Stimulated activated CD4-positive, alpha-beta T cell treated with anti-CD3 and anti-CD28 coated beads, Interleukin-12 subunit alpha, Interleukin-12 subunit beta, amount 100 ng/mL, for 24 hours (primary cell): ENCODE measurements around the gene ODF4.
"Not testable (repeated sequence)": the region's sequence is repeated elsewhere in the genome, so short reads cannot be mapped to it uniquely, and the experiment has no call there.

Experiments used
- DNase-seq, 2 experiments: peaks; one replicate each; pipeline ENCODE4 v3.0.0-alpha.2; 2020; ENCODE audit warnings: low read depth in 2 of 2

ODF4 gene

GRCh38 chr17:8368193-8368592 is 28.6 kb downstream of the ODF4 start:
- no peak for DNase-seq

GRCh38 chr17:8369944-8370343 is 30.3 kb downstream of the ODF4 start:
- no peak for DNase-seq

DNA sequence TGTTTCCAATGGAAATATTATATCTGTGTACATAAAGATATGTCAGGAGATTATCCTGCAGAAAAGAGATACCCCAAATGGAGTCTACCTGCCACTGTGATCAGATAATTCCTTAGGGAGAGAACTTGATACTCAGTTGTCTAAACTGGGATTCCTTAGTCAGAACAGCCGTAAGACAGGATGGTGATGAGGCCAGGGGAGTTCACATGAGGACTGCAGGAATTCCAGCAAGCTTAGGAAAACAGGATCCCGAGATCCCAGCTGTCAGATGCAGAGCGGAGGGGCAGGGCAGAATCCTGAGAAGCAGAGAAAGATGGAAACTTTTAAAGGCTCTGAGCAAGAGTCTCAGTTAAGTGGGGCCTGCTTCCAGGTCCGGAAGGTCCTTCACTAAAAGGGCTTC is 32.1 kb downstream of the ODF4 start:
- no peak for DNase-seq

GRCh38 chr17:8372422-8372821 is 32.8 kb downstream of the ODF4 start:
- DNase-seq, result no peak

- DNase-seq, result not testable (repeated sequence)
These were observed 34.2 kb downstream of the ODF4 start for GRCh38 chr17:8373856-8374255.

DNA sequence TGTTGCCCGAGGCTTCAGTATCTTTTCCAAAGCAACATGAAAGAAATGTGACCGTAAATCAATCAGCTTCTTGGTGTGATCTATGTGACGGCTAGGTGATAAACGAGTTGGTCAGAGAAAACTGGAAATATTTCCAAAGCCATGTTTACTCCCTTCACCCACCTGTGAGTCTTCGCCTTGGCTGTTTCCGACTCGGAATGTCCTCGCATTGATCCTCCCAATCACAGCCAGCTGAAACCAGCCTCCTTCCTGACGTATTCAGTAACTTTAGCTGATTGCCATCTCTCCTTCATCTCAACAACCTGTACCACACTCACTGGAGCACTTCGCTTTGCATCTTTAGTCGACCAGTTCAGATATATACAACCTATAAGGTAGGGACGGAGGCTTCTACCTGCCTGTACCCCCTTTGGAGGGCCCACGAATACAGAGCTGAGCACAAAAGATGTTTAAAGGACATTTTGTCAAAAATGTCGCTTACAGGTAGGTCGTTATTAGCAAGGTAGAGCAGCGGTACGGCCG is 36.2 kb downstream of the ODF4 start:
- no peak for DNase-seq

GRCh38 chr17:8376271-8377067 is 36.8 kb downstream of the ODF4 start, which contains the start of gene KRABD2:
Gene KRABD2, minus strand, starts transcription at chr17:8376704.
- DNase-seq, result peak; percentile 81 to 89

GRCh38 chr17:8377422-8377821 is 37.8 kb downstream of the ODF4 start:
- no peak for DNase-seq

GRCh38 chr17:8378117-8378516 is 38.5 kb downstream of the ODF4 start:
- not testable (repeated sequence) for DNase-seq

DNA sequence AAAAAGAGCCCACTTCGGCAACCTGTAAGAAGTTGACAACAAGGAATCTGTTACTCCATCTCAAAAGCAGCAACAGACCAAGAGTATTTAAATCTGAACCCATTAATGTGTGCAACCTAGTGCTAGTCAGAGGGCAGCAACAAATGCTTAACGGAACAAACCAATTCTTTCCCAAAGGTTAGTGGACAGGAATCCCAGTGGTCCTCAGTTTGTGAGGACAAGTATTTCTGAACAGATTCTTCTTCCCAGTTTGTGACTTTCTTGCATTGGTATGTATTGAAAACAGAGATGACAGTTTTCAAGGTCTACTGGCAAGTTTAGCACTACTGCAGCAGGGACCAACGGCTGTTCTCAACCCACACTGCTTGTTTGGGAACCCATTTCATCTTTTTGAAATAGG is 40.4 kb downstream of the ODF4 start:
- DNase-seq, result no peak

GRCh38 chr17:8382052-8382879 is 42.6 kb downstream of the ODF4 start:
- no peak for DNase-seq

GRCh38 chr17:8382880-8383142 is 43.2 kb downstream of the ODF4 start:
- DNase-seq, result no peak

DNA sequence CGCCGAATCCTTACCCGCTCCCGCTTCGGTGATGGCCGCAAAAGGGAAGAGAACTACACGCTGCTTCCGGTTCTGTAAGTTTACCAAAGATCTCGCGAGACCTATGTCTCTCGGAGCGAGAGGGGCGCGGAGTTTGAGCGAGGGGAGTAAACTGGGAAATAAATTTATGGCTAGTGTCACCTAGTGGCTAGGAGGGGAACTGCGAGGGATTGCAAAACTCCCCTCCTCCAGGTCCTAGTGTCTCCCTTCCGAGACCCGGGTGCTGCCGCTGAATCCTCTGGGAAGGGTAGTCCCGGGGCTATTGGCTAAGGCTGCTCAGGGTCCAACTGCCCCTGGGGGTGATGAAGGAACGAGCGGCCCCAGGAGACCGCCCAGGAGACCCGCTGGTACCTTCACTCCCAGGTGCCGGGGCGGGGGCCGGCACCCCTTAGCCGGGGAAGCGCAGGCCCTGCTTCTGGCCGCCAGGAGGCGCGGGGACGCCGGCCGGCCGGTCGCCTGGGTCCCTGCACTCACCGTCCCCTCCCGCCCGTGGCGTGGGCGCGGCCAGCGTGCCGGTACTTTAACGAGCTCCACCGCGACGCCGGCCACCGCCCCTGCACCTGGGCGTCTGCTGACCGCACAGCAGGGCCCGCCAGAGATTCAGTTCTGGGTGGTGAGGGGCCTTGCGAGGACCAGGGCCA is 43.6 kb downstream of the ODF4 start, which contains the start of gene RPL26:
Gene RPL26, minus strand, starts transcription at position 51 of the 680 bp plus-strand sequence. CDS start 883 bp downstream, outside the sequence.
- peak; percentile 87 to 91 for DNase-seq

DNA sequence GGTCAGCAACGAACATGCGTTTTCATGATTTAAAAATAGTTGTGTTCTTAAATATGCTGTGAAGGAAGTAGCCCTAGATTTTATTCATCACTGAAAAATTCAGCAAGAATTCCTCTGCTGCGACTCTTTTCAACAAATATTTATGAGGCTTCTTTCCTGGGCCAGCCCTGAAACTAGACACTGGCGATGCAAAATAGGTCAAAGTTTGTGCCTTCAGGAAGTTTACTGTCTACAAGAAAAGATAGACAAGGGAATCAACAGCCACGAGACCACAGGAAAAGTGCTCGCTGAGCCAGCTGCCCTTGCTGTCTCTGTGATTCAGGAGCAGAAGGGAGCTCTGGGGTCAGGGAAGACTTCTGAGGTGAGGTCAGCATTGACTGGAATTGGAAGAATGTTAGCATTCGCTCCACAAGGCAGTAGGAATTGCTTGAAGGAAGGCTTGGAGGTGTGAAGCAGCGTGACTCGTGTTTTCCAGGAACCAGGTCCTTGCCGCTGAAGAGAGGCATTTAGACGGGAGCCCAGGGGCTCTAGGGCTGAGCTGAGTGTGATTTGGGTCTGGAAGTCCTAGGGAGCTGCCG is 45.2 kb downstream of the ODF4 start:
- DNase-seq, result no peak

GRCh38 chr17:8386841-8387240 is 47.2 kb downstream of the ODF4 start:
- no peak for DNase-seq

GRCh38 chr17:8387914-8388651 is 48.4 kb downstream of the ODF4 start:
- no peak for DNase-seq

GRCh38 chr17:8391711-8392110 is 52.1 kb downstream of the ODF4 start:
- DNase-seq, result no peak

DNA sequence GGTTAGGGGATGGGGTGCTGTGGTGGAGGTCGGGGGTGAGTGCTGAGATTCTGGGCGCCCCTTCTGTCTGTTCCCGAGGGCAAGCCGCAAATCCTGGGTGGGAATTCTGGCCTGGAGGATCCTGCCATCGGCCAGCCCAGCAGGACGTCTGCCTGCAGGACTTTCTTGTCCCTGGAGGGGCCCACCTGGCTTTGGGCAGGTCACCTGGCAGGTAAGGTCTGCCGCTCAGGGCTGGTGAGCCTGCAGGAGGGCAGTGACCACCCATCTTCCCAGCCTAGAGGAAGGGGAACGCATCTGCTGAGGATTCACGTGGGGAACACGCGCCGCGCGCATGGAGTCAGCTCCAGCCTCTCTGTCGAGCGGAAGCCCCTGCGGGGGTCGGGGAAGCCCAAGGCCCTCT is 52.6 kb downstream of the ODF4 start:
- DNase-seq, result no peak

DNA sequence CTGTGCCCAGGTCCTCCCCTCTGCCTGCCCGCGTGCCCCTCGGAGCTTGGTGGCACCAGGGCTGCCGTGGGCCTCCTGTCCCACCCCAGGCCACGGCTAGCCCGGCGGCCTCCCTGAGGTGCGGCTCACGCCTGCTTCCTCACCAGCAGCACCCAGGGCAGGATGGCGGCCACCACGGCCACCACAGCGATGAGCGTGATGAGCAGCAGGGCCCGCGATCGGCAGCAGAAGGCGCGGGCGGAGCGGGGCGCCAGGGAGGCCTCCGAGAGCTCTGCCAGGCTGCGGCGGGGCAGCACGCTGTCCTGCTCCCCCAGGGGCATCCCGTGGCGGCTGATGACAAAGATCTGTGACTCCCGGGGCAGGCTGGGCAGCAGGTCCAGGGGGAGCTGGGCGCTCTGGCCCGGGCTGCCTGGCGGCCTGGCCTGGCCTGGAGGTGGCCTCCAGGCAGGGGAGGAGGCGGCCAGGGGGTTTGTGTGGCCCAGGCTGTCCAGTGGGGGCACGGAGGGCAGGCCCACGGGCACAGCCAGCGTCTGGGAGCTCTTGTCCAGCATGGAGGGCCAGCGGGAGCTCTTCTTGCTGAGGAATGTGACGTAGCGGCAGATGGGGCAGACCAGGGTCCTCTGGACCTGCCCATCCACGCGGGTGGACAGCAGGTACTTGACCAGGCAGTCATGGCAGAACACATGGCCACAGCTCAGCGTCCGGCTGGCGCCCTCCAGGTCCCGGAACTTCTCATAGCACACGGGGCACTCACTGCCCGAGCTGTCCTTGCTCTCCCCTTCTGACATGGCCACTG is 53.2 kb downstream of the ODF4 start:
- no peak for DNase-seq

GRCh38 chr17:8393470-8394231 is 54.0 kb downstream of the ODF4 start:
- DNase-seq, result no peak
